GM19351 (cell line): ENCODE data around the gene SCARF1.
A peak's percentile ranks its signal among the peaks of the same experiment; 100 is the strongest.
"Not testable (repeated sequence)": the region's sequence is repeated elsewhere in the genome, so short reads cannot be mapped to it uniquely, and the experiment has no call there.

ENCODE experiments used
- ATAC-seq: cut with Tn5 transposase; IDR thresholded peaks from one replicate; pipeline ENCODE4 v1.9.1; 2021; ENCODE audit warnings: mild to moderate bottlenecking, moderate library complexity; ENCODE audit not compliant: unreplicated experiment

Gene SCARF1

GRCh38 chr17:1645207-1646171, at the start of gene SCARF1:
Gene SCARF1, minus strand, starts transcription at chr17:1645732. Its CDS starts 35 bp downstream, at chr17:1645697.
- no peak for ATAC-seq

- ATAC-seq = no peak
These were observed 47.8 kb upstream of the SCARF1 start for GRCh38 chr17:1693339-1693738.

- ATAC-seq = no peak
These were observed 45.2 kb upstream of the SCARF1 start for GRCh38 chr17:1690544-1691221.

GRCh38 chr17:1688405-1688804, 42.9 kb upstream of the SCARF1 start:
- ATAC-seq = not testable (repeated sequence)

- ATAC-seq = no peak
These were observed 40.6 kb upstream of the SCARF1 start for GRCh38 chr17:1686086-1686485.

- ATAC-seq = peak; percentile 98
These were observed 39.1 kb upstream of the SCARF1 start, which contains the start of gene PRPF8 for GRCh38 chr17:1684378-1685189. Gene PRPF8, minus strand, starts transcription at chr17:1684867. Its CDS starts 296 bp downstream, at chr17:1684571.

- no peak for ATAC-seq
These were observed 37.9 kb upstream of the SCARF1 start for GRCh38 chr17:1683459-1683858.

GRCh38 chr17:1676401-1676800, 30.9 kb upstream of the SCARF1 start:
- ATAC-seq = no peak

- ATAC-seq = no peak
These were observed 27.7 kb upstream of the SCARF1 start for GRCh38 chr17:1673041-1673785.

- ATAC-seq = not testable (repeated sequence)
These were observed 18.4 kb upstream of the SCARF1 start for GRCh38 chr17:1663934-1664333.

- ATAC-seq = no peak
These were observed 15.5 kb upstream of the SCARF1 start for GRCh38 chr17:1661045-1661444.

GRCh38 chr17:1658100-1658499, 12.6 kb upstream of the SCARF1 start:
- no peak for ATAC-seq

GRCh38 chr17:1653735-1654134, 8.2 kb upstream of the SCARF1 start:
- no peak for ATAC-seq

- ATAC-seq = not testable (repeated sequence)
These were observed 7.3 kb upstream of the SCARF1 start for GRCh38 chr17:1652794-1653193.

- ATAC-seq = no peak
These were observed 6.0 kb upstream of the SCARF1 start for GRCh38 chr17:1651559-1651844.

GRCh38 chr17:1650731-1651558, 5.4 kb upstream of the SCARF1 start:
- ATAC-seq = no peak

- ATAC-seq = no peak
These were observed 4.4 kb upstream of the SCARF1 start, which contains the start of gene RILP for GRCh38 chr17:1649844-1650501. Gene RILP, minus strand, starts transcription at chr17:1649866. Its CDS starts 62 bp downstream, at chr17:1649804.

- peak; percentile 60 for ATAC-seq
These were observed 3.7 kb upstream of the SCARF1 start for GRCh38 chr17:1648963-1649843.
